AG09319 (cell line): ENCODE measurements around the gene DOCK1.

Experiments used
- DNase-seq: peaks from one replicate; pipeline ENCODE4 v3.0.0-alpha.2; 2010; ENCODE audit warnings: low read depth; ENCODE audit errors: extremely low read depth
- TF ChIP-seq, protein P1 (sequence below): IDR thresholded peaks from 2 replicates; pipeline ENCODE4 v1.5.1; 2011; ENCODE audit warnings: low read depth, mild to moderate bottlenecking, inconsistent platforms, low read length, moderate library complexity

Gene DOCK1

DNA sequence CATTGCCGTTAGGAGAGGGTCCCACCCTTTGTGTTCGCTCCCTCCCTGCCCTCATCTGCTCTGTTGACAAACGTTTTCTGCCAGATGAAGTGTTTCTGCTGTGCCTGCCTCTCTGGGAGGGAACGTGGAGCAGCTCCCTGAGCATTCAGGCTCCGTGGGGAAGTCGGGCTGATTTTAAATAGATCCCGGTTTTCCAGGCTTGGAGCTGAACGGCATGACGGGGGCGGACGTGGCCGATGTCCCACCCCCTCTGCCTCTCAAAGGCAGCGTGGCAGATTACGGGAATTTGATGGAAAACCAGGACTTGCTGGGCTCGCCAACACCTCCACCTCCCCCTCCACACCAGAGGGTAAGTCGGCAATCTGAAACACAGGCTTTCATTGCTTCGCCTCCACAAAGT lies 542.0 kb downstream of the DOCK1 start:
- TF ChIP-seq, protein P1, sequence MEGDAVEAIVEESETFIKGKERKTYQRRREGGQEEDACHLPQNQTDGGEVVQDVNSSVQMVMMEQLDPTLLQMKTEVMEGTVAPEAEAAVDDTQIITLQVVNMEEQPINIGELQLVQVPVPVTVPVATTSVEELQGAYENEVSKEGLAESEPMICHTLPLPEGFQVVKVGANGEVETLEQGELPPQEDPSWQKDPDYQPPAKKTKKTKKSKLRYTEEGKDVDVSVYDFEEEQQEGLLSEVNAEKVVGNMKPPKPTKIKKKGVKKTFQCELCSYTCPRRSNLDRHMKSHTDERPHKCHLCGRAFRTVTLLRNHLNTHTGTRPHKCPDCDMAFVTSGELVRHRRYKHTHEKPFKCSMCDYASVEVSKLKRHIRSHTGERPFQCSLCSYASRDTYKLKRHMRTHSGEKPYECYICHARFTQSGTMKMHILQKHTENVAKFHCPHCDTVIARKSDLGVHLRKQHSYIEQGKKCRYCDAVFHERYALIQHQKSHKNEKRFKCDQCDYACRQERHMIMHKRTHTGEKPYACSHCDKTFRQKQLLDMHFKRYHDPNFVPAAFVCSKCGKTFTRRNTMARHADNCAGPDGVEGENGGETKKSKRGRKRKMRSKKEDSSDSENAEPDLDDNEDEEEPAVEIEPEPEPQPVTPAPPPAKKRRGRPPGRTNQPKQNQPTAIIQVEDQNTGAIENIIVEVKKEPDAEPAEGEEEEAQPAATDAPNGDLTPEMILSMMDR = no peak
- DNase-seq = no peak

DNA sequence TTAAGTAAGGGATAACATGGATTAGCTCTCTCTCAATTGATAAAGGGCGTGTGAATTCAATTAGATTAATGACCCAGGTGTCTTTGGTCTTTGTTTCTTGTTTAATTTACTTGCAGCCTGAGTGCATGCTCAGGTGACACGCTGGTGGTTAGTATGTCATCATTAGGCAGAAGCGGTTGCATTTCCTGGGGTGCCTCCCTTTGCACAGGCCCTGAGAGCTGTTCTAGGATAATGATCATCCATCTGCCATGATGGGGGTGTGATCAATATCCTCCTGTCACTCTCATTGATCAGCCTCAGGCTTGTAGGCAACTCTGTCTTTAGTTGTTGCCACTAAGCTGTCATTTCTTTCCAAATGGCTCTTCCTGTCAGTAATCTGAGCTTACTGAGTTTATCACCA lies 544.3 kb downstream of the DOCK1 start:
- no peak for DNase-seq
- TF ChIP-seq, protein P1 = no peak

DNA sequence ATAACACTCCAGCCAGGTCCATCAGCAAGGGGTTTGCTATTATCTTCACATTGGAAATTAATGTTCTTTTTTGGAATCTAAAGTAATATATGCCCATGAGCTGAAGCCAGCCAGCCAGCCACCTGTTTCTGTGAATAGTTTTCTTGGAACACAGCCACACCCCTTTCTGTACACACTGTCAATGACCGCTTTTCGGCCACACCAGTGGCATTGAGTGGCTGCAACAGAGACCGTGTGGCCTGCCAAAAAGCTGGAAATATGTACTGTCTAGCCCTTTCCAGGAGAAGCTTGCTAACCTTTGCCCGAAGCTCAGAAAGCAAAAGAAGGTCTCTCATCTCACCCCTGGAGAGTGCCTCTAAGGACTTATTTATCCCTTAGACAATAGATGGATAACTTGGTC lies 545.4 kb downstream of the DOCK1 start:
- TF ChIP-seq, protein P1 = no peak
- DNase-seq = no peak

DNA sequence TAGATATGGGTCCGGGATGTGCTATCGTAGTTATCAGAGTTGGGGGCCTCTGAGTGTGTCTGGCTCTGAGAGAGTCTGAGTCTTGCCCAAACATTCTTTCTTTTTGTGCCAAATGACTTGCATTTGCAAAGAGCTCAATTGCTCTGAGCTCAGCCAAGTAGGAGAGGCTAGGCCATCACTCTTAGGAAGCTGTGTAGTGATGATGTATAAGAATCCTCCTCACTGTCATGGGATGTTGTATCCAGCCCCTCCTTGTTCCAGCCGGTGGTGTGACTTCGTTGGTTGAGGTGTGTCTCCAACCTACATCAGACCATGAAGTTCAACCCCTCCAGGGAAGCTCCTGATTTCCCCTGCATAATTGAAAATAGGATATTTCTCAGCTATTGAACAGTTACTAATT lies 546.4 kb downstream of the DOCK1 start:
- DNase-seq = no peak
- TF ChIP-seq, protein P1 = no peak

DNA sequence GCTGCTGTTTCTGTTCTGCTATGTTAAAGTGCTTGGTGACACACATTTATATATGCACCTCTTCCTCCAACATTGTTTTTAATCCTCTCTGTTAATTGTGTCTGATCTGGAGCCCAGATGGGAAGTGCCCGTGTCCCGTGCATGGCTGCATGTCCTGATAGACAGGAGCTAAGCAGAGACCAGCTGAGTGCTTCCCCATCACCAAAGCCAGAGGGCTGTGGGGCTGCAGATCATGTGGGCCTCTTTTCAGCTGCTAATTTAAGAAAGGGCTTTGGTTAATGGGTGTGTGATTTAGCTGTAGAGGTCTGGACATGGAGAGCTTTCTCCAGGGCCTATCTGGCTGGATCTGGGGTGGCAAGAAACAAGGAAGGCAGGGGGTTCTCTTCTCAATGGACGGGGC lies 547.3 kb downstream of the DOCK1 start:
- TF ChIP-seq, protein P1 = no peak

DNA sequence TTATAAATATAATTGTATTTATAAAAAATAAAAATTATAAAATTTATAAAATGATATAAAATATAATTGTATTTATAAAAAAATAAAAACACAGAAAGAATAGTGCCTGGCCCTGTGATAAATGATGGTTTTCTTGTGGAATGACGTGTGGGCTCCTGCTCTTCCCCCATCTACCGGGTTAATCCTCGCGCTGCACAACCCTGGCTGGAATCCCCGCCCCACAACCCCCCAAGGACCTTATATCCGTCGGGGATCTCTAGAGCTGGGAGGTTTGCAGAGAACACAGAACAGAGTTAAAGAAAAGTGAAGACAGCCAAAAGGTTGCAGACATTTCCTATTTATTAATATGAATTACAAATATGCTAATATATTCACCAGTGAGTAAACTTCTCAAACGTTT lies 548.5 kb downstream of the DOCK1 start:
- DNase-seq = no peak
- TF ChIP-seq, protein P1 = no peak

More for the DNA sequence above, 547.3 kb downstream of the DOCK1 start:
- DNase-seq = no peak

DNA sequence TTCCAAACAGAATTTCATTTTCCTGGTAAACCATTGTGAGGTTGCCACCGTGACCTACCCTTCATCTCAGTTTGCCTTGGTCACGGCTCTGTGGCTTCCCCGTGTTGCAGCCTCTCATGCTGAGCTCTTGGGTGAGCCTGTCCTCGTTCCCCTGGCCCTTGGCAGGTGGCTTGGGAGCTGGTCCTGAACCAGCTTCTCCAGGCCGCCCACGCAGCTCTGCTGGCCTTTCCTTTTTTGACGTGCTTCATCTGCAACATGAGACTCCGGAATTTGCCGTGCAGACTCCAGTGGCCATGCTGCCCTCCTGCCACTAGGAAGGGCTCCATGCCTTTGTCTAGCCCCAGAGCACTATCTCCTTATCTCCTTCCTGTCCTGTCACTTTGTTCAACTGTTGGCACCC lies 550.9 kb downstream of the DOCK1 start:
- TF ChIP-seq, protein P1 = no peak
- no peak for DNase-seq
